ENCODE measurements around the gene PCBP4.
A peak's percentile ranks its signal among the peaks of the same experiment; 100 is the strongest.

DNA sequence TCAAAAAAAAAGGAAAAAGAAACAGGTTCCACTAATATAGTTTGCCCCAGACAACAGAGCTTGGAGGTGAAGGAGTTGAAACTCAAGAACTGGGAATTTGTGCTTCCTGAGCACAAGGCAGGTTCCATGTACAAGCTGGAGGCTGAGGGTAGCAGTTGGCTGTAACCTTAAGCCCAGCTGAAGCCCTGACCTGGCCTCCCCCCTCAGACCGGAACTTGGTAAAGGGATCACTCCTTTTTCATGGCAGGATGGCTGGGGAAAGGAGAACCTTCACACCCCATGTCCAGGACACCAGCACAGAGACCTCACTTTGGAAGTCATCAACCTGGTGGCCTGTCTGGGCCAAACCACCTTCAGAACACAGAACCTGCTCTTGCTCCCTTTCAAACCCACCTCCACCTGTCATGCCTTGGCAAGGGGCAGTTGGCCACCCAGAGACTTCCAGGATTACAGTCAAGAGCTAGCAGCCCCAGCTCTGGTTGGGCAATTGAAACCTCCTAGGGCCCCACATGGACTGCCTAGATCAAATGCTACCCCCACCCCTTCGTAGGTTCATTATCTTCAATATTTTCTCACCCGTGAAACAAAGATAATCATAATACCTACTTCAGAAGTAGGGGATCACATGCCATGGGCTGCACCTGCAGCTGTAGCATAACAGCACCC lies 24.9 kb upstream of the PCBP4 start:
- TF ChIP-seq EZH2 (IDR thresholded peaks at IDR 0.05) (no peak), POLR2A (IDR thresholded peaks at IDR 0.05; ENCODE audit: borderline replicate concordance, extremely low read depth, insufficient read depth, insufficient read length) (peak; percentile 61), EZH2phosphoT487 (IDR thresholded peaks at IDR 0.05; ENCODE audit: borderline replicate concordance) (no peak), POLR2AphosphoS5 (IDR thresholded peaks at IDR 0.05; ENCODE audit: low read depth, low read length) (peak; percentile 70), YY1 (IDR thresholded peaks at IDR 0.05; ENCODE audit: extremely low read depth, insufficient replicate concordance, low read depth, low read length) (no peak), CEBPB (IDR thresholded peaks at IDR 0.05; ENCODE audit: low read depth) (no peak), TCF7L2 (IDR thresholded peaks at IDR 0.05; ENCODE audit: borderline replicate concordance, extremely low read depth, insufficient read depth, insufficient read length) (no peak), JUND (IDR thresholded peaks at IDR 0.05) (no peak)
- TF ChIP-seq, protein P1, sequence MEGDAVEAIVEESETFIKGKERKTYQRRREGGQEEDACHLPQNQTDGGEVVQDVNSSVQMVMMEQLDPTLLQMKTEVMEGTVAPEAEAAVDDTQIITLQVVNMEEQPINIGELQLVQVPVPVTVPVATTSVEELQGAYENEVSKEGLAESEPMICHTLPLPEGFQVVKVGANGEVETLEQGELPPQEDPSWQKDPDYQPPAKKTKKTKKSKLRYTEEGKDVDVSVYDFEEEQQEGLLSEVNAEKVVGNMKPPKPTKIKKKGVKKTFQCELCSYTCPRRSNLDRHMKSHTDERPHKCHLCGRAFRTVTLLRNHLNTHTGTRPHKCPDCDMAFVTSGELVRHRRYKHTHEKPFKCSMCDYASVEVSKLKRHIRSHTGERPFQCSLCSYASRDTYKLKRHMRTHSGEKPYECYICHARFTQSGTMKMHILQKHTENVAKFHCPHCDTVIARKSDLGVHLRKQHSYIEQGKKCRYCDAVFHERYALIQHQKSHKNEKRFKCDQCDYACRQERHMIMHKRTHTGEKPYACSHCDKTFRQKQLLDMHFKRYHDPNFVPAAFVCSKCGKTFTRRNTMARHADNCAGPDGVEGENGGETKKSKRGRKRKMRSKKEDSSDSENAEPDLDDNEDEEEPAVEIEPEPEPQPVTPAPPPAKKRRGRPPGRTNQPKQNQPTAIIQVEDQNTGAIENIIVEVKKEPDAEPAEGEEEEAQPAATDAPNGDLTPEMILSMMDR (IDR thresholded peaks at IDR 0.05 in 2 of 3, conservative IDR thresholded peaks at IDR 0.05 in 1 of 3; ENCODE audit: borderline replicate concordance in 1 of 3, insufficient read depth in 1 of 3, low read depth in 2 of 3, low read length in 2 of 3) = no peak
- TF ChIP-seq, protein P2, sequence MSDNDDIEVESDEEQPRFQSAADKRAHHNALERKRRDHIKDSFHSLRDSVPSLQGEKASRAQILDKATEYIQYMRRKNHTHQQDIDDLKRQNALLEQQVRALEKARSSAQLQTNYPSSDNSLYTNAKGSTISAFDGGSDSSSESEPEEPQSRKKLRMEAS (IDR thresholded peaks at IDR 0.05) = no peak
- TF ChIP-seq, protein P3, sequence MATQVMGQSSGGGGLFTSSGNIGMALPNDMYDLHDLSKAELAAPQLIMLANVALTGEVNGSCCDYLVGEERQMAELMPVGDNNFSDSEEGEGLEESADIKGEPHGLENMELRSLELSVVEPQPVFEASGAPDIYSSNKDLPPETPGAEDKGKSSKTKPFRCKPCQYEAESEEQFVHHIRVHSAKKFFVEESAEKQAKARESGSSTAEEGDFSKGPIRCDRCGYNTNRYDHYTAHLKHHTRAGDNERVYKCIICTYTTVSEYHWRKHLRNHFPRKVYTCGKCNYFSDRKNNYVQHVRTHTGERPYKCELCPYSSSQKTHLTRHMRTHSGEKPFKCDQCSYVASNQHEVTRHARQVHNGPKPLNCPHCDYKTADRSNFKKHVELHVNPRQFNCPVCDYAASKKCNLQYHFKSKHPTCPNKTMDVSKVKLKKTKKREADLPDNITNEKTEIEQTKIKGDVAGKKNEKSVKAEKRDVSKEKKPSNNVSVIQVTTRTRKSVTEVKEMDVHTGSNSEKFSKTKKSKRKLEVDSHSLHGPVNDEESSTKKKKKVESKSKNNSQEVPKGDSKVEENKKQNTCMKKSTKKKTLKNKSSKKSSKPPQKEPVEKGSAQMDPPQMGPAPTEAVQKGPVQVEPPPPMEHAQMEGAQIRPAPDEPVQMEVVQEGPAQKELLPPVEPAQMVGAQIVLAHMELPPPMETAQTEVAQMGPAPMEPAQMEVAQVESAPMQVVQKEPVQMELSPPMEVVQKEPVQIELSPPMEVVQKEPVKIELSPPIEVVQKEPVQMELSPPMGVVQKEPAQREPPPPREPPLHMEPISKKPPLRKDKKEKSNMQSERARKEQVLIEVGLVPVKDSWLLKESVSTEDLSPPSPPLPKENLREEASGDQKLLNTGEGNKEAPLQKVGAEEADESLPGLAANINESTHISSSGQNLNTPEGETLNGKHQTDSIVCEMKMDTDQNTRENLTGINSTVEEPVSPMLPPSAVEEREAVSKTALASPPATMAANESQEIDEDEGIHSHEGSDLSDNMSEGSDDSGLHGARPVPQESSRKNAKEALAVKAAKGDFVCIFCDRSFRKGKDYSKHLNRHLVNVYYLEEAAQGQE (IDR thresholded peaks at IDR 0.05; ENCODE audit: low read depth) = no peak
